A549 (cell line): ENCODE data around the gene KCNJ10. TPM values are rescaled to one million over a fixed set of nuclear protein-coding genes. Genes with fewer than 3 reads are reported as not detected.

Experiments used
- ATAC-seq, 2 experiments: fragments of 200-7000 bp in 1 of 2; fragments of >200 bp in 1 of 2; cut with Nextera tagmentation in 1 of 2; cut with Tn5 transposase in 1 of 2; 3 replicates each; pipeline versions ENCODE4 v1.8.0 to v1.9.1; 2018 to 2020; ENCODE audit warnings: mild to moderate bottlenecking in 1 of 2, moderate library complexity in 1 of 2
- CTCF ChIA-PET: fragments of 300-600 bp; sonication (Branson Sonifier 250); formaldehyde crosslinking; extraction: SDS; loops from one replicate; lab custom pipeline; 2021; ENCODE audit warnings: antibody characterized with exemption, inconsistent platforms; lab: Yijun Ruan, JAX
- POLR2A ChIA-PET: fragments of 350-600 bp; formaldehyde crosslinking; extraction: SDS; loops from one replicate; lab custom pipeline; 2021; ENCODE audit warnings: antibody characterized with exemption, inconsistent platforms; lab: Yijun Ruan, JAX
- DNase-seq, 2 experiments: peaks; one replicate each; pipeline versions ENCODE4 v3.0.0 to v3.0.0-alpha.2; 2011 to 2016; ENCODE audit warnings: low read depth in 1 of 2, low spot score in 1 of 2
- FAIRE-seq: peaks from 2 replicates; lab custom pipeline; 2011; peaks lifted over from hg19 to GRCh38; lab: Jason Lieb, UNC
- H3K27ac ChIP-seq, 2 experiments: fragments of >200 bp; sonication (Bioruptor Twin); formaldehyde crosslinking; 3 replicates each; pipeline ENCODE4 v1.5.1; 2016 to 2017
- H3K4me1 ChIP-seq: fragments of >200 bp; sonication (Bioruptor Twin); formaldehyde crosslinking; 3 replicates; pipeline ENCODE4 v1.6.1; 2016
- H3K4me2 ChIP-seq: fragments of >200 bp; sonication (Bioruptor Twin); formaldehyde crosslinking; 3 replicates; pipeline ENCODE4 v1.6.1; 2016
- H3K4me3 ChIP-seq: fragments of >200 bp; sonication (Bioruptor Twin); formaldehyde crosslinking; 3 replicates; pipeline ENCODE4 v1.5.1; 2016
- H3K9me3 ChIP-seq: fragments of >200 bp; sonication (Bioruptor Twin); formaldehyde crosslinking; 3 replicates; pipeline ENCODE4 v1.6.1; 2016
- ATOH8 ChIP-seq: fragments of 250-450 bp; sonication (Bioruptor Pico); IDR thresholded peaks from 2 replicates; pipeline ENCODE4 v1.5.0; 2020; ENCODE audit warnings: low read depth, mild to moderate bottlenecking, moderate library complexity
- CBX8 ChIP-seq: fragments of 200-600 bp; sonication (generic); IDR thresholded peaks from 2 replicates; pipeline ENCODE4 v1.6.1; 2016
- CEBPB ChIP-seq, 2 experiments: fragments of >200 bp in 1 of 2; sonication (Bioruptor Twin) in 1 of 2; formaldehyde crosslinking in 1 of 2; IDR thresholded peaks; 2 replicates each; pipeline ENCODE4 v1.6.1; 2012 to 2016
- CHD2 ChIP-seq: fragments of 150-350 bp; IDR thresholded peaks from 2 replicates; pipeline ENCODE4 v1.6.1; 2014; ENCODE audit warnings: low read length; ENCODE audit not compliant: partially characterized antibody
- CHD4 ChIP-seq: fragments of 200-600 bp; sonication (generic); IDR thresholded peaks from 2 replicates; pipeline ENCODE4 v1.6.1; 2016; ENCODE audit warnings: antibody characterized with exemption, mild to moderate bottlenecking, borderline replicate concordance
- E2F6 ChIP-seq: IDR thresholded peaks from 2 replicates; pipeline ENCODE4 v1.6.1; 2012; ENCODE audit warnings: low read depth, borderline replicate concordance
- EHF ChIP-seq: fragments of 250-450 bp; sonication (Bioruptor Pico); IDR thresholded peaks from 2 replicates; pipeline ENCODE4 v1.5.0; 2020; ENCODE audit warnings: mild to moderate bottlenecking
- EHMT2 ChIP-seq: fragments of 200-600 bp; sonication (generic); IDR thresholded peaks from 2 replicates; pipeline ENCODE4 v1.6.1; 2016; ENCODE audit warnings: antibody characterized with exemption, low read depth, mild to moderate bottlenecking, moderate library complexity
- GATA3 ChIP-seq: IDR thresholded peaks from 2 replicates; pipeline ENCODE4 v1.6.1; 2012; ENCODE audit warnings: borderline replicate concordance
- HES2 ChIP-seq: fragments of >200 bp; sonication (Bioruptor Twin); formaldehyde crosslinking; IDR thresholded peaks from 2 replicates; pipeline ENCODE4 v1.6.1; 2016
- HEYL ChIP-seq: fragments of 250-450 bp; sonication (Bioruptor Pico); IDR thresholded peaks from 2 replicates; pipeline ENCODE4 v1.8.0; 2021; ENCODE audit warnings: mild to moderate bottlenecking, moderate library complexity
- HOXA7 ChIP-seq: fragments of 250-450 bp; sonication (Bioruptor Pico); IDR thresholded peaks from 2 replicates; pipeline ENCODE4 v1.5.0; 2020; ENCODE audit warnings: mild to moderate bottlenecking, moderate library complexity
- HOXB5 ChIP-seq: fragments of 250-450 bp; sonication (Bioruptor Pico); IDR thresholded peaks from 2 replicates; pipeline ENCODE4 v1.5.0; 2020; ENCODE audit warnings: mild to moderate bottlenecking, moderate library complexity
- JUNB ChIP-seq: fragments of >200 bp; sonication (Bioruptor Twin); formaldehyde crosslinking; IDR thresholded peaks from 2 replicates; pipeline ENCODE4 v1.6.1; 2016
- KDM5A ChIP-seq: fragments of 200-600 bp; sonication (generic); IDR thresholded peaks from 2 replicates; pipeline ENCODE4 v1.6.1; 2016; ENCODE audit warnings: antibody characterized with exemption, mild to moderate bottlenecking
- MAFK ChIP-seq: fragments of 450-650 bp; IDR thresholded peaks from 2 replicates; pipeline ENCODE4 v1.6.1; 2014; ENCODE audit not compliant: partially characterized antibody
- MAX ChIP-seq: IDR thresholded peaks from 2 replicates; pipeline ENCODE4 v1.6.1; 2012
- NFE2L2 ChIP-seq: fragments of 150-350 bp; conservative IDR thresholded peaks from 2 replicates; pipeline ENCODE4 v1.6.1; 2014; ENCODE audit warnings: low read length
- NR3C1 ChIP-seq: fragments of >200 bp; sonication (Bioruptor Twin); formaldehyde crosslinking; IDR thresholded peaks from 3 replicates; pipeline ENCODE4 v1.6.1; 2017
- PBX3 ChIP-seq: IDR thresholded peaks from 2 replicates; pipeline ENCODE4 v1.6.1; 2012
- POLR2AphosphoS2 ChIP-seq: conservative IDR thresholded peaks from 2 replicates; pipeline ENCODE4 v1.6.1; 2012; ENCODE audit warnings: low read length, improper control_type of control experiment, inconsistent platforms
- SMC3 ChIP-seq: fragments of >200 bp; sonication (Bioruptor Twin); formaldehyde crosslinking; IDR thresholded peaks from 3 replicates; pipeline ENCODE4 v1.6.1; 2018; ENCODE audit warnings: inconsistent platforms
- TFCP2L1 ChIP-seq: fragments of 250-450 bp; sonication (Bioruptor Pico); IDR thresholded peaks from 2 replicates; pipeline ENCODE4 v1.5.0; 2021; ENCODE audit warnings: mild to moderate bottlenecking
- ZC3H11A ChIP-seq: fragments of 450-650 bp; IDR thresholded peaks from 2 replicates; pipeline ENCODE4 v1.6.1; 2014; ENCODE audit warnings: antibody characterized with exemption, mild to moderate bottlenecking
- ZNF302 ChIP-seq: fragments of 250-450 bp; sonication (Bioruptor Pico); IDR thresholded peaks from 2 replicates; pipeline ENCODE4 v1.9.0; 2021; ENCODE audit warnings: inconsistent platforms, mild to moderate bottlenecking, moderate library complexity
- ZSCAN20 ChIP-seq: fragments of 250-450 bp; sonication (Bioruptor Pico); IDR thresholded peaks from 2 replicates; pipeline ENCODE4 v1.8.0; 2022; ENCODE audit warnings: mild to moderate bottlenecking, moderate library complexity
- WGBS: methylation state at CpG from one replicate; pipeline ENCODE4 v1.1.6; 2017; ENCODE audit errors: missing lambda C conversion rate; 5-methylcytosine and 5-hydroxymethylcytosine counted together
- polyA plus RNA-seq, 4 experiments: library from polyadenylated mRNA; depleted of rRNA in 3 of 4; stranded (reverse); fragments of >200 nt; fragmentation: RNase III in 1 of 4; extraction: RNeasy Plus Mini Kit Qiagen cat#74134 plus additional on column Dnase treatment in 1 of 4; gene quantifications; 2 replicates in 3 of 4; 3 replicates in 1 of 4; pipeline ENCODE4 v1.2.3, GENCODE V29; 2011 to 2017
- TF ChIP-seq, protein P1 (sequence below): fragments of >200 bp; sonication (Bioruptor Twin); formaldehyde crosslinking; IDR thresholded peaks from 3 replicates; pipeline ENCODE4 v1.5.1; 2016
- TF ChIP-seq, protein P2 (sequence below): fragments of 250-450 bp; sonication (Bioruptor Pico); IDR thresholded peaks from 2 replicates; pipeline ENCODE4 v1.5.0; 2021; ENCODE audit warnings: mild to moderate bottlenecking, moderate library complexity, borderline replicate concordance

The KCNJ10 gene
- polyA plus RNA-seq, 2 of the 4 experiments (the other 2 are of a cell fraction) = 0.05 TPM; not detected in 1

GRCh38 chr1:160118928-160119327, 49.0 kb upstream of the KCNJ10 start:
- FAIRE-seq (no peak), ATAC-seq (no peak)
- no peak overlapping the region for H3K4me2 ChIP-seq
- TF ChIP-seq NR3C1 (no peak), EHMT2 (no peak), CHD2 (no peak), HES2 (no peak), SMC3 (no peak), ZC3H11A (no peak), GATA3 (no peak), PBX3 (no peak), HOXB5 (no peak), MAFK (no peak), EHF (CRISPR knock-in tag) (no peak), CEBPB (IDR thresholded peaks at IDR 0.05) (no peak)
- TF ChIP-seq, protein P1, sequence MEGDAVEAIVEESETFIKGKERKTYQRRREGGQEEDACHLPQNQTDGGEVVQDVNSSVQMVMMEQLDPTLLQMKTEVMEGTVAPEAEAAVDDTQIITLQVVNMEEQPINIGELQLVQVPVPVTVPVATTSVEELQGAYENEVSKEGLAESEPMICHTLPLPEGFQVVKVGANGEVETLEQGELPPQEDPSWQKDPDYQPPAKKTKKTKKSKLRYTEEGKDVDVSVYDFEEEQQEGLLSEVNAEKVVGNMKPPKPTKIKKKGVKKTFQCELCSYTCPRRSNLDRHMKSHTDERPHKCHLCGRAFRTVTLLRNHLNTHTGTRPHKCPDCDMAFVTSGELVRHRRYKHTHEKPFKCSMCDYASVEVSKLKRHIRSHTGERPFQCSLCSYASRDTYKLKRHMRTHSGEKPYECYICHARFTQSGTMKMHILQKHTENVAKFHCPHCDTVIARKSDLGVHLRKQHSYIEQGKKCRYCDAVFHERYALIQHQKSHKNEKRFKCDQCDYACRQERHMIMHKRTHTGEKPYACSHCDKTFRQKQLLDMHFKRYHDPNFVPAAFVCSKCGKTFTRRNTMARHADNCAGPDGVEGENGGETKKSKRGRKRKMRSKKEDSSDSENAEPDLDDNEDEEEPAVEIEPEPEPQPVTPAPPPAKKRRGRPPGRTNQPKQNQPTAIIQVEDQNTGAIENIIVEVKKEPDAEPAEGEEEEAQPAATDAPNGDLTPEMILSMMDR = no peak
- TF ChIP-seq, protein P2, sequence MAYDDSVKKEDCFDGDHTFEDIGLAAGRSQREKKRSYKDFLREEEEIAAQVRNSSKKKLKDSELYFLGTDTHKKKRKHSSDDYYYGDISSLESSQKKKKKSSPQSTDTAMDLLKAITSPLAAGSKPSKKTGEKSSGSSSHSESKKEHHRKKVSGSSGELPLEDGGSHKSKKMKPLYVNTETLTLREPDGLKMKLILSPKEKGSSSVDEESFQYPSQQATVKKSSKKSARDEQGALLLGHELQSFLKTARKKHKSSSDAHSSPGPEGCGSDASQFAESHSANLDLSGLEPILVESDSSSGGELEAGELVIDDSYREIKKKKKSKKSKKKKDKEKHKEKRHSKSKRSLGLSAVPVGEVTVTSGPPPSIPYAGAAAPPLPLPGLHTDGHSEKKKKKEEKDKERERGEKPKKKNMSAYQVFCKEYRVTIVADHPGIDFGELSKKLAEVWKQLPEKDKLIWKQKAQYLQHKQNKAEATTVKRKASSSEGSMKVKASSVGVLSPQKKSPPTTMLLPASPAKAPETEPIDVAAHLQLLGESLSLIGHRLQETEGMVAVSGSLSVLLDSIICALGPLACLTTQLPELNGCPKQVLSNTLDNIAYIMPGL (CRISPR knock-in tag) = no peak
- TF ChIP-seq, all 56 proteins: peak for 0
- Histone ChIP-seq H3K9me3 (no peaks in the 10 kb centered on the region), H3K4me1 (peaks cover 28% of the 10 kb centered on the region), H3K27ac (peak overlapping the region in 1 of 2 experiments; percentile 78; a peak in 3 of 6 replicates), H3K4me3 (no peak overlapping the region)
- ChIA-PET POLR2A (no interaction called here), CTCF (interaction anchor here (1.3 to 23.7 kb wide), 3 partner anchors 13 to 173 kb away, joined by 3 to 222 read pairs (median 8); no protein-coding TSS in a partner anchor)
- WGBS = 83% methylated on average over 3 of the region's 3 CpGs
- no peak for DNase-seq

- Histone ChIP-seq H3K4me3 (no peak overlapping the region), H3K27ac (peak overlapping the region; percentile 61 to 78; a peak in 5 of 6 replicates), H3K9me3 (no peaks in the 10 kb centered on the region)
- no peak for DNase-seq
- no peak for FAIRE-seq
- CTCF ChIA-PET = interaction anchor here (1.2 to 23.7 kb wide), 8 partner anchors 12 to 175 kb away, joined by 3 to 222 read pairs (median 3); no protein-coding TSS in a partner anchor
- TF ChIP-seq HEYL = no peak
- no peak for TF ChIP-seq E2F6
- no peak for TF ChIP-seq ZSCAN20 (CRISPR knock-in tag)
- TF ChIP-seq CEBPB (IDR thresholded peaks at IDR 0.05) = no peak
- TF ChIP-seq HOXA7 = no peak
- TF ChIP-seq KDM5A = no peak
- TF ChIP-seq POLR2AphosphoS2 = no peak
- TF ChIP-seq NFE2L2 = no peak
- no peak for TF ChIP-seq CBX8
- no peak for TF ChIP-seq ZNF302
- TF ChIP-seq ATOH8 = no peak
- no peak for TF ChIP-seq HES2
- TF ChIP-seq MAX = no peak
- no peak for TF ChIP-seq TFCP2L1
- TF ChIP-seq JUNB = no peak
- no peak for TF ChIP-seq CHD4
- TF ChIP-seq, all 56 proteins: peak for 0
- H3K4me1 ChIP-seq = peaks cover 22% of the 10 kb centered on the region
- H3K4me2 ChIP-seq = peak overlapping the region; percentile 37; the same call in 2 of the 3 replicates
- 49% methylated on average over 7 of the region's 8 CpGs for WGBS
- POLR2A ChIA-PET = no interaction called here
- 0 out of 6 replicates have a peak, but pooled peaks of 1 of the 2 experiments have one; percentile 41 for ATAC-seq
Observed at GRCh38 chr1:160117709-160118183, 47.8 kb upstream of the KCNJ10 start.
